ENCODE measurements around the gene FBXO9.

DNA sequence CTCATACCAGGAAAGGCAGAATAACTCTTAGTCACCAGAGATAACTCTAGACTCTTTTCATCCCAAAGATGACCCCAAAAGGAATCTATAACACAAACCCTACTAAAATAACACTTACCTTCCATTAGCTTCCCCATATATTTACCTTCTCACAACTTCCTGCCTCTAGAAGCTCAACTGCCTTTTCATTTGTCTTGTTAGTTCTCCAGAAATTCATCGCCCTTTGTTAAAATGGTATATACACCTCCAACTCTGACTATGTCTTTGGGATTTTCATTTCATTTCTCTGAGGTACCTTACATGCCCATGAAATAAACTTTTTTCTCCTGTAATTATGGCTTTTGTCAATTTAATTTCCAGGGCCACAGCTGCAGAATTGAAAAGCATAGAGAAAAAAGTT lies 49.9 kb downstream of the FBXO9 start:
- TF ChIP-seq RARB (CRISPR knock-in tag; IDR thresholded peaks at IDR 0.05) (no peak), BACH2 (CRISPR knock-in tag; IDR thresholded peaks at IDR 0.05; ENCODE audit: borderline replicate concordance) (no peak), TOX (CRISPR knock-in tag; IDR thresholded peaks at IDR 0.05; ENCODE audit: borderline replicate concordance) (no peak), ARNTL (CRISPR knock-in tag; IDR thresholded peaks at IDR 0.05; ENCODE audit: borderline replicate concordance, low read depth) (no peak), ZC3H10 (CRISPR knock-in tag; IDR thresholded peaks at IDR 0.05) (no peak)
- TF ChIP-seq, protein P1, sequence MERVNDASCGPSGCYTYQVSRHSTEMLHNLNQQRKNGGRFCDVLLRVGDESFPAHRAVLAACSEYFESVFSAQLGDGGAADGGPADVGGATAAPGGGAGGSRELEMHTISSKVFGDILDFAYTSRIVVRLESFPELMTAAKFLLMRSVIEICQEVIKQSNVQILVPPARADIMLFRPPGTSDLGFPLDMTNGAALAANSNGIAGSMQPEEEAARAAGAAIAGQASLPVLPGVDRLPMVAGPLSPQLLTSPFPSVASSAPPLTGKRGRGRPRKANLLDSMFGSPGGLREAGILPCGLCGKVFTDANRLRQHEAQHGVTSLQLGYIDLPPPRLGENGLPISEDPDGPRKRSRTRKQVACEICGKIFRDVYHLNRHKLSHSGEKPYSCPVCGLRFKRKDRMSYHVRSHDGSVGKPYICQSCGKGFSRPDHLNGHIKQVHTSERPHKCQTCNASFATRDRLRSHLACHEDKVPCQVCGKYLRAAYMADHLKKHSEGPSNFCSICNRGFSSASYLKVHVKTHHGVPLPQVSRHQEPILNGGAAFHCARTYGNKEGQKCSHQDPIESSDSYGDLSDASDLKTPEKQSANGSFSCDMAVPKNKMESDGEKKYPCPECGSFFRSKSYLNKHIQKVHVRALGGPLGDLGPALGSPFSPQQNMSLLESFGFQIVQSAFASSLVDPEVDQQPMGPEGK (CRISPR knock-in tag; IDR thresholded peaks at IDR 0.05; ENCODE audit: borderline replicate concordance): no peak

Data from SK-N-SH treated with all-trans-retinoic acid at 6 μM for 48 hours (cell line).